ENCODE measurements around the gene VWA8. TPM values are rescaled to one million over a fixed set of nuclear protein-coding genes. Genes with fewer than 3 reads are reported as not detected.
"Not testable (repeated sequence)": the region's sequence is repeated elsewhere in the genome, so short reads cannot be mapped to it uniquely, and the experiment has no call there.

VWA8 gene
- total RNA-seq, 2 experiments from 2014 or later, result 14.9 to 17.4 TPM

DNA sequence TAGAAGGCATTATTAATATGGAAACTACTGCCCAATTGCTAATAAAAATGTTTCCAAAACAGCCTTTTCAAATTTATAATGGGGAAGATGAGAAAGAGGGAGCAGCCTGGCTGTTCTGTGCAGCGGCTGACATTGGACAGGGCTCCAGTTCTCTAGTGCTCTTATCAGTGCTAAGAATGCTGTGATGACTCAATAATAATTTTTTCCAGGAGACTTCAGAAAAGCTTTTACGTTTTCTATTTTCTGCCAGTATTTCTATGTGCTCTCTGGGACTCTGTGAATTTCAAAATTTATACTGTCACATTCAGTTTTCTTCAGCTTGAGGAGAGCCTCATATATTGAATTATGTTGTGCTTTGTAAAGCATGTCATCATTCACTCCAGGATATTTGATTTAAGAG is 209.6 kb downstream of the VWA8 start:
- Mint-ChIP-seq H3K36me3 (peaks cover 38% of the 10 kb centered on the region), H3K9me3 (ENCODE audit: low read depth) (no peaks in the 10 kb centered on the region), H3K27ac (no peak overlapping the region), H3K27me3 (no peaks in the 10 kb centered on the region), H3K4me1 (no peaks in the 10 kb centered on the region), H3K4me3 (no peak overlapping the region)
- DNase-seq (no peak), ATAC-seq (no peak)
- CTCF ChIA-PET, result no interaction called here

DNA sequence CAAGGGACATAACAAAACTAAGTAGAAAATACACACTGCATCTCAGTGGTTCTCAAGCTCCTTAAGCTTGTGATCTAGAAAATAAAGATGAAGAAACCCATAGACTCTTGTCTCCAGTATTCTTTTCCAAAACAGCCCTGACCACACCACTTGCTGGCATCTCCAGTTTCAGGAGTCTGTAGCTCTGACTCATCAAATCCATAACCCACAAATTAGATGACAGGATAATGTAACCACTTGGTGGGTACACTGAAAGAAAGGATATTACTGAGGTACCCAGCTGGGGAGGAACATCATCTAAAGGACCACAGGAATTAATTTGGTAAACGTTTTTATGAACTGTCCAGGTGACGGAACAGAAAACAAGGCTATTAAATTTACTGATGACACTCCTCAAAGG is 214.7 kb downstream of the VWA8 start:
- Mint-ChIP-seq H3K27me3 (no peaks in the 10 kb centered on the region), H3K36me3 (peaks cover 32% of the 10 kb centered on the region), H3K9me3 (ENCODE audit: low read depth) (no peaks in the 10 kb centered on the region), H3K4me3 (no peak overlapping the region), H3K4me1 (no peaks in the 10 kb centered on the region), H3K27ac (no peak overlapping the region)
- DNase-seq, result no peak
- CTCF ChIA-PET, result no interaction called here
- no peak for ATAC-seq

DNA sequence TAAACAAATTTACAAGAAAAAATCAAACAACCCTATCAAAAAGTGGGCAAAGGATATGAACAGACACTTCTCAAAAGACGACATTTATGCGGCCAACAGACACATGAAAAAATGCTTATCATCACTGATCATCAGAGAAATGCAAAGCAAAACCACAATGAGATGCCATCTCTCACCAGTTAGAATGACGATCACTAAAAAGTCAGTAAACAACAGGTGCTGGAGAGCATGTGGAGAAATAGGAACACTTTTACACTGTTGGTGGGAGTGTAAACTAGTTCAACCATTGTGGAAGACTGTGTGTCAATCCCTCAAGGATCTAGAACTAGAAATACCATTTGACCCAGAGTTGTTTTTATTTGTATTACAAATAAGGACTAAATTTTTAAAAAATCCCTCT is 215.4 kb downstream of the VWA8 start:
- H3K9me3 Mint-ChIP-seq (ENCODE audit: low read depth); ATAC-seq; H3K27ac Mint-ChIP-seq; CTCF ChIA-PET; H3K4me3 Mint-ChIP-seq; H3K4me1 Mint-ChIP-seq; DNase-seq; H3K27me3 Mint-ChIP-seq: not testable (repeated sequence)
- peaks cover 32% of the 10 kb centered on the region for H3K36me3 Mint-ChIP-seq

DNA sequence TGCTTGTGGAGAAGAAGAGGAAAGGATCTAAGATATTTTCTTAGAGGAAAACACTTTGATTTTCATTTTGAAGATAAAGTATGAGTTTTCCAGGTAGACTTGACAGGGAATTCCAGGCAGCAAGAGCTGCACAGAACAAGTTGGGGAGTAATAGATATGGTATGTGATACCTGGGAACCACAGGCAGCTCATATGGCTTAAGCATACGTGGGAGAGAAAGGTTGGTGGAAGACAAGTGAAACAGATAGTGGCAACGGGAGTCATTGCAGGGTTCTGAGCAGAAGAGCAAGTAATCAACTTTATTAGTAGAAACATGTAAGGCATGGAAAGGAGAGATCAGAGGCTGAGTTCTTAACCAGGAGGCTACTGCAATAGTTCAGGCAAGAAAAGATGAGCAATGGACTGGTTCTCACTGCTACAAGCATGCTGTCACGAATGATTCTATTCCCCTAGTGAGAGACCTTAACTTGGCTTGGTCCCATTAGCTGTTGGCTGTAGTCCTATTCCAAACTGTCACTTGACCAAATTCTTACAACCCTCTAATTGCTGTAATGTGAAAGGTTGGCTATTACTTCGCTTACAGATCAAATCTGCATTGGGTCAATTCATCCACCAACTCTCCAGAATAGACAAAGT is 217.9 kb downstream of the VWA8 start:
- H3K4me3 Mint-ChIP-seq, result no peak overlapping the region
- H3K9me3 Mint-ChIP-seq (ENCODE audit: low read depth), result no peaks in the 10 kb centered on the region
- ATAC-seq (no peak), DNase-seq (no peak)
- CTCF ChIA-PET, result interaction anchor here (0.9 to 1.2 kb wide), 2 partner anchors 10 to 12 kb away, joined by 3 read pairs; no protein-coding TSS in a partner anchor
- H3K27ac Mint-ChIP-seq, result no peak overlapping the region
- H3K27me3 Mint-ChIP-seq, result no peaks in the 10 kb centered on the region
- peaks cover 13% of the 10 kb centered on the region for H3K36me3 Mint-ChIP-seq
- no peaks in the 10 kb centered on the region for H3K4me1 Mint-ChIP-seq

DNA sequence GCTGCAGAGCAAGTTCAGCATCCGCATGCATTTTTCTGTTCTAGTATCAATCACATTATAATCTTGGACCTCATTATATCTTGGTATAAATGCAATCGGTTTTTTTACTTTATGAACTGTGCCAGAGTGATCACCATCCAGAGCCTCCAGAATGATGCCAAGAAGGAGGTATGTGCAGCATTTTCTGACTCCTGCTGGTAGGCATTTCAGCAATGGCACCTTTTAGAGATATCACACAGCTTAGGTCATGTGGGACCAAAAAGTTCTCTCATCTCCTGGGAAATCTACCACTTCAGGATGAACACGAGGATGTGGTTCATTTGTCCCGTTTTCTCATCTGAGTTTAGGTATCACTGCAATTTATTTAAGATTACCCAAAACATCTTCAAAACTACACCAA is 220.4 kb downstream of the VWA8 start:
- no peaks in the 10 kb centered on the region for H3K36me3 Mint-ChIP-seq
- CTCF ChIA-PET, result no interaction called here
- no peaks in the 10 kb centered on the region for H3K4me1 Mint-ChIP-seq

DNA sequence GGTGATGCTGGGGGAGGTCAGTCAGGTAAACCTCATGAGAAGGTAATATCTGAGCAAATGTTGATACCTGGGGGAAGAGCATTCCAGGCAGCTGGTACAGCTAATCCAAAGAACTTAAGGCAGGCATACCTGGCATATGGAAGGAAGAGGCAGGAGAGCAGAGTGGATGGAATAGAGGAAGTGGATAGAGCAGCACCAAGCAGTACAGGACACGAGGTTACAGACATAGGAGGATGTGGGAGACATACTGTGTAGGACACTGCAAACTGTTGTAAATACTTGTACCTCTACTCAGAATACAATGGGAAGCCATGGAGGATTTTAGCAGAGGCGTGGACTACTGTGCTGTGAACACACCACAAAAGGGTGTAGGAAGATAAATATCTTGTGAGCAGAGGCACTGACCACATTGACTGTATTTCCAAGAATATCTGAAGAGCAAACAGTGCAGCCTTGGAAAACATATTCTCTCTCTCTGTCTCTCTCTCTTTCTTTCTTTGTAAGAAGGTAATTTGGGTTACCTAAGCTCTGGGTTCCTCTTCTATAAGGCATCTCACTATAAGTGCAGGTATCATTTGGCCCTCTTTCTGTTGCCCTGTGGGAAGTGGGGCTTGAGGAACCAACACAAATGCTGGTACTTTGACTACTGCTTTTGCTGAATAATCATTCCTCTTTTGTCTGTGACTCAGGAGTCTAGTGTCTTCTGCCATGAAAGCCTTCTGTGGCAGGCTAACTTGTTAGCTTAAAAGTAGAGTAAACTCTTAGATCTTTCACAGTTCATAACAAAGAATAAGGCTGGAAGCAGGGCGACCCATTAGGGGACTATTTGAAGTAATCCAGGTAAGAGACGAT is 238.0 kb downstream of the VWA8 start:
- no peaks in the 10 kb centered on the region for H3K9me3 Mint-ChIP-seq (ENCODE audit: low read depth)
- H3K27me3 Mint-ChIP-seq, result no peaks in the 10 kb centered on the region
- H3K27ac Mint-ChIP-seq, result no peak overlapping the region
- ATAC-seq (no peak), DNase-seq (no peak)
- CTCF ChIA-PET, result no interaction called here
- H3K4me1 Mint-ChIP-seq, result no peaks in the 10 kb centered on the region
- H3K36me3 Mint-ChIP-seq, result peaks cover 4% of the 10 kb centered on the region
- no peak overlapping the region for H3K4me3 Mint-ChIP-seq

More for the DNA sequence above, 220.4 kb downstream of the VWA8 start:
- ATAC-seq, result no peak
- Mint-ChIP-seq H3K9me3 (ENCODE audit: low read depth) (no peaks in the 10 kb centered on the region), H3K27ac (no peak overlapping the region), H3K27me3 (no peaks in the 10 kb centered on the region), H3K4me3 (no peak overlapping the region)
- DNase-seq, result no peak

DNA sequence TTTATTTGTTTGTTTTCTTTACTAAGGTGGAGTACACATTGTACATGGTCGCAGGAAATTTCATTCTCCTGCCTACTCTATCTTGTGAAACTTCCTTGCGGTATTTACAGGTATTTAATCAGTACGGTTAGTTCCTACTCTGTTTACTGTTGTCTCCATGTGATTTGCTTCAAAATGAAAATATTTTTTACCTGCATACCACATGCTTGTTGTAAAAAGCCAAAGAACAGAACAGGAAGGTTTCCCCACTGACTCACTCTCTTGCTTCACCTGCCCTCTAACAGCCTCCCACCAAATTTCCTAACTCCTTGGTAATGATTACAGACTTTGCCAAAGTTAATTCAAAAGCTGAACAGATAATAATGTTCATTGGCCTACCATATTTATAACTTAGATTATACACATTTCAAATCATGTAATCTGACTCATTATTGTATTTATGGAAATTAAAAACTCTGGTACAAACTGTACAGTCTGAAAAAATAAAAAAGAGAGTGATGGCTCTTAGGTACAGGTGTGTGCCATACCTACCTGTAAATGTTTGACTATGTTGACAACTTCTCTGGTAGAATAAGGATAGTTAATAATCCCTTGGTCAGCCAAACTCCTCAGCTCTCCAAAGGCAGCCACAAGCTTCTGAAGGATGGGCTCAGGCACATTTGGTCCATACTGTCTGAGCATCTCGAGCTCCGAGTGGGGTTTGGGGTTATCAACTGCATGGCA is 239.9 kb downstream of the VWA8 start:
- Mint-ChIP-seq H3K36me3 (peaks cover 7% of the 10 kb centered on the region), H3K9me3 (ENCODE audit: low read depth) (no peaks in the 10 kb centered on the region), H3K27ac (no peak overlapping the region), H3K27me3 (no peaks in the 10 kb centered on the region), H3K4me3 (no peak overlapping the region), H3K4me1 (no peaks in the 10 kb centered on the region)
- DNase-seq (no peak), ATAC-seq (no peak)
- CTCF ChIA-PET, result no interaction called here

DNA sequence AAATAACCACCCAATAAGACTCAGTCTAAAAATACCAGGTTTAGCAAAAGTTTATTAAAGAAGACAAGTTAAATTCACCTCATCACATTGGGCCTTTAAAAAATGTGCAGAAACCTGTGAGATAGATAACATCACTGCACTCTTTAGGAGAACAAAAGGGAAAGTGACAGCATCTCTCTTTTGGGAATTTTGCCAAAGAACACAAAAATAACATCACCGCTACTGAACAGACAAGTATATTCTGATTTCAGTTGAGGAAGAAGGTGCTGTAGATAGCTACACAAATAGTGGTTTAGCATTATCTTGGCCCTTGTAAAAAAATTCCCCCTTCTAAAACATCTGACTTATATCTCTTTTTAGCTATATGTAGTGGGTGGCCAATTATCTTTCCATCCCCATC is 244.7 kb downstream of the VWA8 start:
- ATAC-seq, result no peak
- Mint-ChIP-seq H3K9me3 (ENCODE audit: low read depth) (no peaks in the 10 kb centered on the region), H3K4me3 (no peak overlapping the region), H3K36me3 (peaks cover 10% of the 10 kb centered on the region), H3K4me1 (no peaks in the 10 kb centered on the region), H3K27me3 (no peaks in the 10 kb centered on the region), H3K27ac (no peak overlapping the region)
- DNase-seq, result no peak
- CTCF ChIA-PET, result no interaction called here

DNA sequence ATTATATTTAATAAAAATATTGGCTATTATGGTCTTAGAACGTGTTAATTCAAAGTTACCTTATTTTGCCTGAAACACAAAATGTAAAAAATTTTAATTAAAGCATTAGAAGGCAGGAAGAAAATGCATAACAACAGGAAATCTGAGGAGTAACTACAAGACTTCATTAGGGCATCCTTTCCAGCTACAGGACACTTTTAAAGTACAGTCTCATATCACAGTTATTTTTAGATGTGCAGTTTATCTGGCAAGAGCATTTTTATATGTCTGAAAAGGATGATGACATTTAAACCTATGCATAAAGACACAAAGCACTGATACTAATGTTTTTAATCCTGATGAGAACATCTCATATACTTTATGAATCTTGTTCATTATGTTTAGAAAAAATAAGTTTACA is 247.5 kb downstream of the VWA8 start:
- ATAC-seq, result no peak
- Mint-ChIP-seq H3K27me3 (no peaks in the 10 kb centered on the region), H3K4me1 (no peaks in the 10 kb centered on the region), H3K27ac (no peak overlapping the region), H3K36me3 (peaks cover 6% of the 10 kb centered on the region), H3K4me3 (no peak overlapping the region), H3K9me3 (ENCODE audit: low read depth) (no peaks in the 10 kb centered on the region)
- CTCF ChIA-PET, result no interaction called here
- DNase-seq, result no peak

DNA sequence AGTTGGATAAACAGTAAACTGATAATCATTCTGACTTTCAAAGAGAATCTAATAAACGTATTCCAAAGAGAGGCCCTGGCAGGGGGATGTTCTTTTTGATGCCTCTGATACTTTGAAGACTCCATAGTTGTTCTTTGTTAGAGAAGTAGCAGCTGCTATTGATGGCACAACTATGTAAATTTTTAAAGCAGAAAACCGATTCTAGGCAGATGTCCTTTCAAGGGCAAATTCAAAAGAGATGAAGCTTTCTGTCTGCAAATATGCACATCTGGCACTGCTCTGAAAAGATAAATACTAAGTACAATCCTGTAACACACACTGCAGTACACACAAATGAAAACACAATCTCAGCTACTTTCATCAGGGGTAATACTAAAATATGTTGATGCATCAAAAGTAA is 250.1 kb downstream of the VWA8 start:
- peaks cover 3% of the 10 kb centered on the region for H3K36me3 Mint-ChIP-seq
- H3K4me1 Mint-ChIP-seq, result no peaks in the 10 kb centered on the region
- no peak for DNase-seq
- CTCF ChIA-PET, result no interaction called here
- H3K27me3 Mint-ChIP-seq, result no peaks in the 10 kb centered on the region
- no peak for ATAC-seq
- H3K27ac Mint-ChIP-seq, result no peak overlapping the region
- no peaks in the 10 kb centered on the region for H3K9me3 Mint-ChIP-seq (ENCODE audit: low read depth)
- H3K4me3 Mint-ChIP-seq, result no peak overlapping the region

DNA sequence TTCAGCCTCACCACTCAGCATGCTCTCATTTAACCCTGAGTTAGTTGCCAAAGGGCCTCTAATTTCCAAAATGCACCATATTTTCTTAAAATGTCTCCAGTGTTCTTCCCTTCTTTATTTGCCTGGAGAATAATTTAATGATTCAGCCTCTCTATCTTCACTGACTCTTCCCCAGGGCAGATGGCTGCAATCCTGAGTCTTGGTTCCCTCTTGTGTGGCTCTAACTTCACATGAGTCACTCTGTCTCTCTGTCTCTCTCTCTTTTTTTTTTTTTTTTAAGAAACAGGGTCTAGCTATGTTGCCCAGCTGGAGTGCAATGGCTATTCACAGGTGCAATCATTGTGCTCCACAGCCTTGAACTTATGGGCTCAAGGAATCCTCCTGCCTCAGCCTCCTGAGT is 251.4 kb downstream of the VWA8 start:
- ATAC-seq (no peak), DNase-seq (no peak)
- H3K4me1 Mint-ChIP-seq, result no peaks in the 10 kb centered on the region
- H3K4me3 Mint-ChIP-seq, result no peak overlapping the region
- H3K36me3 Mint-ChIP-seq, result peaks cover under 1% of the 10 kb centered on the region
- no peak overlapping the region for H3K27ac Mint-ChIP-seq
- CTCF ChIA-PET, result no interaction called here
- no peaks in the 10 kb centered on the region for H3K9me3 Mint-ChIP-seq (ENCODE audit: low read depth)
- no peaks in the 10 kb centered on the region for H3K27me3 Mint-ChIP-seq

DNA sequence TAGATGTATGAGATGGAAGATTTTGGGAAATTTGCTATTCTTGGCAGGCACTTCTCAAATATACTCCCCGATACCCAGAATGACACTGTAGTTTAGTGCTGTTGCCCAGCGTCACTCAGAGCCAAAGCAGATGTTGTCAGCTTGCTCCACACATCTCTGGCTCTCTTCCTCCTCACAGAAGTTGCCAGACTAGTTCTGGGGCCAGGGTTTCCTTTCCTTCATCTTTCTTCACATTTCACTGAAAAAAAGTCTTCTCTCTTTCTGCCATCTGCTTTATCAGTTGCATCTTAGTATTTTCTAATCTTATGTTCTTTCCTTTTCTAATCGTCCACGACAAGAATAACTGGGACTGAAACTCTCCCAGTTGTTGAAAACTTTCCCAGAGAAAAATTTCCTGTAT is 252.2 kb downstream of the VWA8 start:
- H3K27me3 Mint-ChIP-seq, result no peaks in the 10 kb centered on the region

DNA sequence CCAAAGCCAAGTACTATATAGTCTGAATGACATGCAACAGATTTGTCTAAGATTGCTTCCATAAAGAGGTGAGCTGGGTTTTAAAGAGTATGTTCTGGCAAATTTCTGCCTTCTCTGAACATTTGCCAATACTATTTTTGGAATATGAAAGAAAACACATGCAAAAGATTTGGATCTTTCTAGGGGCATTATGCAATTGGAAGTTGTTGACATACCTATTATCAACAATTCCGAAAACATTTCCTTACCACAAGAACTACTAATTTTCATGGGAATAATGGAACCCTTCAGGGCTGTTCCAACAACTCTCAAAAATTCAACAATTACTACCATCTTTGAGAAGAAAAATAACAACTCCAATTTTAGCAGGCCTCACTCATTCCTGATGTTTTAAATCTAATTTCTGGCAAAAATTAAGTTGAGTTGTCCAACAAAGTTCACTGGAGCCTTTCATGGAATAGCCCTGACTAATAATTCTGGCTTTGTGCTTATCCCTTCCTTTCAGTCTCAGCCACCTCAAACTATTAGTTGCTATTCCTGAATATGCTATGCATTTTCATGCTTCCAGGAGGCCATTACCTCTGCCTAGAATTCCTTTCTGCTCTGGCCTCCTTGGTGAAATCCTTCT is 253.6 kb downstream of the VWA8 start:
- H3K27ac Mint-ChIP-seq, result no peak overlapping the region
- ATAC-seq (no peak), DNase-seq (no peak)
- H3K9me3 Mint-ChIP-seq (ENCODE audit: low read depth), result no peaks in the 10 kb centered on the region
- no peaks in the 10 kb centered on the region for H3K4me1 Mint-ChIP-seq
- no peak overlapping the region for H3K4me3 Mint-ChIP-seq
- H3K36me3 Mint-ChIP-seq, result no peaks in the 10 kb centered on the region
- no peaks in the 10 kb centered on the region for H3K27me3 Mint-ChIP-seq
- CTCF ChIA-PET, result no interaction called here

More for the DNA sequence above, 252.2 kb downstream of the VWA8 start:
- DNase-seq (no peak), ATAC-seq (no peak)
- CTCF ChIA-PET, result no interaction called here
- no peaks in the 10 kb centered on the region for H3K36me3 Mint-ChIP-seq
- no peaks in the 10 kb centered on the region for H3K4me1 Mint-ChIP-seq
- H3K27ac Mint-ChIP-seq, result no peak overlapping the region
- H3K9me3 Mint-ChIP-seq (ENCODE audit: low read depth), result no peaks in the 10 kb centered on the region
- no peak overlapping the region for H3K4me3 Mint-ChIP-seq

Measured in activated CD8-positive, alpha-beta memory T cell treated with anti-CD3 and anti-CD28 coated beads, Interleukin-2, amount 10 ng/mL, durations not matched to agents 7 days and 5 days (primary cell).